Putamen (tissue), 1 donor: Measurements from ENCODE around the gene NFATC2IP.
A peak's percentile ranks its signal among the peaks of the same experiment; 100 is the strongest.

Source experiments
- DNase-seq: peaks from one replicate; pipeline ENCODE4 v3.0.0-alpha.2; 2016; ENCODE audit warnings: low spot score

Gene NFATC2IP

DNA sequence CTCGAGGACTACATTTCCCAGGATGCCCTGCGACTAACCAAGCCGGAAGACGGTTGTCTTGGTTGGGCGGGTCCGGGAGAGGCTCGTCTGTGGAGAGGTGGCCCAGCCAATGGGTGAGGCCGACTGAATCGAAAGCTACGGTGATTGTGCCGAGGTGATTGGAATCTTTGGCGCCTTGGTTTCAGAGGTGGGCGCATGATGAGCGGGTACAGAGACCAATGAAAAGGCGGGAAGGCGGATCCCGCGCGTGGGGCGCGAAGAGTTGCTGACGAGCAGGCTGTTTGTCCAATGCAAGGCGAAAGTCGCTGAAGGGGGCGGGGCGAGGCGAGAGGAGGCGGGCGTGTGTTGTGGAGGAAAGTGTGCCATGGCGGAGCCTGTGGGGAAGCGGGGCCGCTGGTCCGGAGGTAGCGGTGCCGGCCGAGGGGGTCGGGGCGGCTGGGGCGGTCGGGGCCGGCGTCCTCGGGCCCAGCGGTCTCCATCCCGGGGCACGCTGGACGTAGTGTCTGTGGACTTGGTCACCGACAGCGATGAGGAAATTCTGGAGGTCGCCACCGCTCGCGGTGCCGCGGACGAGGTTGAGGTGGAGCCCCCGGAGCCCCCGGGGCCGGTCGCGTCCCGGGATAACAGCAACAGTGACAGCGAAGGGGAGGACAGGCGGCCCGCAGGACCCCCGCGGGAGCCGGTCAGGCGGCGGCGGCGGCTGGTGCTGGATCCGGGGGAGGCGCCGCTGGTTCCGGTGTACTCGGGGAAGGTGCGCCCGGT, at the start of gene NFATC2IP:
Gene NFATC2IP (plus strand): TSS at position 290 of the 762 bp plus-strand sequence. CDS start 75 bp downstream, at position 365.
- peak; percentile 100 for DNase-seq

DNA sequence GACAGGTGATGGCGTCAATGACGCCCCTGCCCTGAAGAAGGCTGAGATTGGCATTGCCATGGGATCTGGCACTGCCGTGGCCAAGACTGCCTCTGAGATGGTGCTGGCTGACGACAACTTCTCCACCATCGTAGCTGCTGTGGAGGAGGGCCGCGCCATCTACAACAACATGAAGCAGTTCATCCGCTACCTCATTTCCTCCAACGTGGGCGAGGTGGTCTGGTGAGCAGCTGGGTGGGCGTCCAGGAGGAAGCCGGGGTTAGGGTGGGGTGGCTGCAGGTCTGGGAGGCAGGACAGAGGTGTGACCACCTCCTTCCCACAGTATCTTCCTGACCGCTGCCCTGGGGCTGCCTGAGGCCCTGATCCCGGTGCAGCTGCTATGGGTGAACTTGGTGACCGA, 48.9 kb upstream of the NFATC2IP start:
- no peak for DNase-seq

DNA sequence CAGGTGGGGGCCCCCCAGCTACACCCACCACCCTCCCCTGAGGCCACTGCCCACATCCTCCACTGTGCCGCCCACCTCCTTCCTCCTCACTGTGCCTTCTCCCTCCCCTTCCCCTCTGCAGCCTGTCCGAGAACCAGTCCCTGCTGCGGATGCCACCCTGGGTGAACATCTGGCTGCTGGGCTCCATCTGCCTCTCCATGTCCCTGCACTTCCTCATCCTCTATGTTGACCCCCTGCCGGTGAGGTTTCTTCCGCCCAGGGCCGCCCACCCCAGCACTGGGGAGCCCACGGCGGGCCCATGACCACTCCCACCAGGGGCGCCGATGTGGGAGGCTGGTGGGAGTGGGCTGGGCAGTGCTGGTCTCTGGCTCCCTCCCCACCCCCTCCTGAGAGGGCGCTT, 47.8 kb upstream of the NFATC2IP start:
- DNase-seq = no peak

DNA sequence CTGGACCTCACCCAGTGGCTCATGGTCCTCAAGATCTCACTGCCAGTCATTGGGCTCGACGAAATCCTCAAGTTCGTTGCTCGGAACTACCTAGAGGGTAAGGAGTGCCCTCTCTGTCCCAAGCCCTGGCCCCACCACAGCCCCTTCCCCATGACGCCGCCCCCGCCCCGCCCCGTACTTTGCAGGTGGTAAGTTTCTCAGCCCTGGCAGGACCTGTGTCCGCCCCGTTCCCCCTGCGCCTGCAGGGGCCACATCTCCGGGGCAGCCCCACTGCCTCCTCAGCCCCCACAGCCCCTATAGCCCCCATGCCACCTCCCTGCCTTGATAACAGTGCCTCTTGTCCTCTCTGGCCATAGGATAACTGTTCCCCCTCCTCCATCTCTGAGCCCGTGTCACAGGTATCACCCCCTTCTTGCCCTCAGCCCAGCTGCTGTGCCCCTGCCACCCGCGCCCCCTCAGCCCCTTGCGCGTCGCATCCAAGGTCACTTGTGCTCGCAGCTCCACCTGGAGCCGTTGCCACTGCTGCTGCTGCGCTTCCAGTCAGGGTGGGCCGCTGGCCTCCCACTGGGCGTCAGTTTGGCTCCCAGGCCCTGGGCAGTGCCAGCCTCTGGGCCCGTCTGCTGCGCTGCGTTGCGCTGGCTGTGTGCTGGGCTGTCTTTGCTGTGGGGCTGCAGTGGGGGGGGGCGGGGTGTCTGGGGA, 47.2 kb upstream of the NFATC2IP start:
- DNase-seq = no peak

DNA sequence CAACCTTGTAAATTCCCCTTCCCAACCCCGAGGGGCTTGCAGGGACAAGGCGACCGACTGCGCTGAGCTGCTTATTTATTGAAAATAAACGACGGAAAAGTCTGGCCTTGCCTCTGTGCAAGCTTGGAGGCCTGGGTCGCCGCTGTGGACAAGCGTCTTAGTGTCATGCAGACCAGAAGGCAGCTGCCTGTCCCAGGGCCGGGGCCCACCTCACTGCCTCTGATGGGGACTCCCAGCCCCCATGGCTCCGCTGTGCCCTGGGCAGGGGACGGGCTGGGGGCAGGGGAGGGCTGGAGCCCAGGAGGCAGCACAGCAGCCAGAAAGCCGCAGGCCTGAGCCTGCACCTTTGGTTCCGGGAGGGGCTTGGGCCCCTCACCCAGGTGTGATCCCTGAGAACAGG, 46.4 kb upstream of the NFATC2IP start:
- DNase-seq = no peak

DNA sequence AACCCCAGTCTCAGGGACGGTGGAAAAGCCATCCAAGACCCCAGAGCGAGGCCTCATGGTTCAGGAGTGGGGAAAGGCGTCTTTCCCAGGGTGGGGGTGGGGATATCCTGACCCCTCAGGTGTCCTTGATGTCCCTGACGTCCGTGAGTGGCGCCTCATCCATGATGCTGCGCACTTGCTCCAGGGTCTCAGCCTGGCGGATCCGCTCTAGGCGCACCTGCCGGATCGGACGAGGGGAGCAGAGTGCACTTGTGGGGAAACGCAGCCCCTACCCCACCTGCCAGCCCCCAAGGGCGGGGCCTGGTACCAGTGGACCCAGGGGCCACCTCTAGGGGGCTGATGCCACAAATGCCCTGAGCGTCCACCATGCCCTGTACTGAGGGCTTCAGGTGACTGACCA, 45.9 kb upstream of the NFATC2IP start:
- no peak for DNase-seq

DNA sequence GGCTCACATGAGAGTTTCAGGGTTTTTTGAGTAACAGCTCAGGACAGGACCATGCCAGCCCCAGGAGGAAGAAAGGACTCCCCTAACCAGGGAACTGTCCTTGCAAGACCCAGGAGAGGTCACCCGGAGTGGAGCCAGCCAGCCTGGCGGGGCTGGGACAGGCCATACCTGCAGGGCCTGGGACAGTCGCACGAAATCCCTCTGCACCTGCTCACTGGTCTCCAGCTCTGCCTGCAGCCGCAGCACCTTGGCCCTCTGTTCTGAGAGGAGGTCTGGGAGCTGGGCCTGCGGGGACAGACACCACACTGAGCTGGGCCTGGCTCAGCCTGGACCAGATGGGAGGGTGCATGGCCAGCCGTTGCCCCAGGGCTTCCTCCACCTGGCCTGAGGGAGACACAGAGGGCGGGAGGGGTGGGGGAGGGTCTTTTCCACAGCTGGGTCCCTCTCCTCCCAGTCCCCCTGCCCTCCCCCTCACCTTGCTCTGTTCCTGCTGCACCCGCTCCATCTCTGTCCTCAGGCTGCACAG, 45.4 kb upstream of the NFATC2IP start:
- no peak for DNase-seq

DNA sequence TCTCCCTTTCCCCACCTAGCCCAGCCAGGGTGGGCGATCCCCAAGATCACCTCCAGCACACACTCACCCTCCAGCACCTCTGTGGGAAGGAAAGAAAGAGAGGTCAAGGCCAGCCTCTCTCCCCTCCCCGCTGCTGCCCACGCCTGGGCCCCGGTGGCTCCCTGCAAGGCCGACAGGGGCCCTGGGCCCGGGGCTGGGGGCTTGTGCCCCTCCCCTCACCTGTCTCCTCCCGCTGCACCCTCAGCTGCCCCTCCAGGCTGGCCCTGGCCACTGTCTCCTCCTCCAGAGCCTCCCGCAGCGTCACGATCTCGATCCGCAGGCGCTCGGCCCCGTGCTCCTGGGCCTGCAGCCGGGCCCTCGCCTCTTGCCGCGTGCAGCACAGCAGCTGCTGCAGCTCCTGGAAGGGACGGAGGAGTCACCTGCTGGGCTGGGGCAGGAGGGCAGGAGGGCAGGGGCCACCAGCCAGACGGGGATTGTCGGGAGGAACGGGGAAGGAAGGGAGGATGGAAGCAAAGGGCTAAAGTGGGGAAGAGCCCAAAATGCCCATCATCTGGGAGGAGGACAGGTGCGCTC, 44.9 kb upstream of the NFATC2IP start:
- DNase-seq = no peak

DNA sequence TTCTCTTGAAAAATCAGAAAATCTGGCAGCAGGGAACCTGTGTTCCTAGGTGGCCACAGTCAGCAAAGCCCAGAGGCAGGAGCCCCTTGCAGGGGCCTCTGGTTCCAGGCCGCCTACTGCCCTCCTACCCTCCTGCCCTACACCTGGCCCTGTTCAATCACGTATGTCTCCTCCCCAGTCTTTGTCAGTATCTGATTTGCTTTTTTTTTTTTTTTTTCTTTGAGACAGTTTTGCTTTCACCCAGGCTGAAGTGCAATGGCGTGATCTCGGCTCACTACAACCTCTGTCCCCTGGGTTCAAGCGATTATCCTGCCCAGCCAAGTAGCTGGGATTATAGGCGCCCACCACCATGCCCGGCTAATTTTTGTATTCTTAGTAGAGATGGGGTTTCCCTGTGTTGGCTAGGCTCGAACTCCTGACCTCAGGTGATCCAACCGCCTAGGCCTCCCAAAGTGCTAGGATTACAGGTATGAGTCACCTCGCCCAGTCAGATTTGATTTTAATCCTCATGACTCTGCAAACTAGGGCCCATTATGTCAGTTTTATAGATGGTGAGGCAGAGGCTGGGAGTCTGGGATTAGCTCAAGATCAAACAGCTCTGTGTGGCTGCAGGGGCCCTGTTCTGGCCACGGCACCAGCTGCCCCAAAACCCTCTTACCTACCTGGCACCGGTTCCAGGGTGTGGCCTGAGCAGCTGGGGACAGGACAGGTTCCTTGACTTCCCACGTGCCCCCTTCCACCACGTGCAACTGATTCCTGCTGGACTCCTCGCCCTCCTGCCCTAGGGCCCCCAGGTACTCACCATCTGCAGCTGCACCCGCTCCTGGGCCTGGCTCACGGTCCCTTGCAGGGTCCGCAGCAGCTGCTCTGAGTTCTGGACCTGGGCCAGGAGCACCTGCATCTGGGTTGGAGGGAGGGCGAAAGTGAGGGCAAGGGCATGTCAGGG, 40.4 kb upstream of the NFATC2IP start:
- no peak for DNase-seq

DNA sequence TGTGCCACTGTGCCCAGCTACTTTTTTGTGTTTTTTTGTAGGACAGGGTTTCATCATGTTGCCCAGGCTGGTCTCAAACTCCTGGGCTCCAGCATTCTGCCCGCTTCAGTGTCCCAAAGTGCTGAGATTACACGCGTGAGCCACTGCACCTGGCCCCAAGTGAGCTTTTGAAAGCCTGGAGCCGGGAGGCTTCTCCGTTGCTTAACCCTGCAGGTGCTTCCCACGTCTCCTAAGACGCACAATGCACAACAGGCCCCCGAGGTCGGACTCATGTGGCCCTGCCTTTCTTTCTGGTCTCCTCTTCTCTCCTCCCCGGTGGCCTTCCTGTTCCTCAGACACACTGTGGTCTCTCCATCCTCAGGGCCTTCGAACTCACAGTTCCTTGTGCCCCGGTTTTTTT, 38.2 kb upstream of the NFATC2IP start:
- DNase-seq = no peak

DNA sequence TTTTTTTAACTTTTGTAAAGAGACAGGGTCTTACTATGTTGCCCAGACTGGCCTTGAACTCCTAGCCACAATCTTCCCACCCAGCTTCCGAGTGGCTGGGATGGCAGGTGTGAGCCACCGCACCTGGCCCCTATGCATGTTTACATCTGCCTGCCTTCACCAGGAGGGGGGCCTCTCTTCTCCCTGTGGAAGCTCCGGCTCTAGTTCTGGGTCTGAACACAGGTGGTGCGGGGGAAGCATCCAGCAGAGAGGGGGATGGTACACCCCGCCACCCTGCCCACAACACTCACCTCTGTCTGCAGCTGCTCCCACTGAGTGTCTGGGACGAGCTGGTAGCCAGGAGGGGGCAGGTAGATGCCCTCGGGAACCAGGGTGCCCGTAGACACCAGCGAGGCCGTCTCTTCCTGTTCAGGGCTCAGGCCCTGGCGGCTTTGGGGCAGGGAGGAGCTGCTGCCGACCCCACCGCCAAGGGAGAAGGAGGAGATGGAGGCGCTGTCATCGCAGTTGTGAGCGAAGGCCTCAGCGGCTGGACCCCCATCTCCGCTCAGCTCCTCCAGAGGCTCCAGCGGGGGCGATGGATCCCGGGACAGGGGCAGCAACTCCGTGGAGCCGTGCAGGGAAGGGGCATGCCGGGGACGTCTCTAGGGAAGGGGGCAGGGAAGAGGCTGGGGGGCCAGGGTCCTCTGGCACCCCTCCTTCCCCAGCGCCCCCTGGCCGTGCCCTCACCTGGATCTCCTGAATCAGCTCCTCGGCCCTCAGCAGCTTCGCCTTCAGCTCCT, 36.6 kb upstream of the NFATC2IP start:
- no peak for DNase-seq

DNA sequence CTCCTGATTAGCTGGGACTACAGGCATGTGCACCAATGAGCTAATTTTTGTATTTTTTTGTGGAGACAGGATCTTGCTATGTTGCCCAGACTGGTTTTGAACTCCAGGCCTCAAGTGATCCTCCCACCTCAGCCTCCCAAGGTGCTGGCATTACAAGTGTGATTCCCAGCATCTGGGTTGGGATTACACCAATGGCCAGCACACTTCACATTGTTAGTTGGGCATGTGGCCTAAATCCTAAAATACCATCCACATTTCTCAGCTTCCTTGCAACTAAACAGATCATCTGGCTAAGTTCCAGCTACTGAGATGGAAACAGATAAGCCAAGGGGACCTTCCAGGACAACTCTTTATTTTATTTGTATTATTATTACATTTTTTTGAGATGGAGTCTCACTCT, 35.6 kb upstream of the NFATC2IP start:
- no peak for DNase-seq

DNA sequence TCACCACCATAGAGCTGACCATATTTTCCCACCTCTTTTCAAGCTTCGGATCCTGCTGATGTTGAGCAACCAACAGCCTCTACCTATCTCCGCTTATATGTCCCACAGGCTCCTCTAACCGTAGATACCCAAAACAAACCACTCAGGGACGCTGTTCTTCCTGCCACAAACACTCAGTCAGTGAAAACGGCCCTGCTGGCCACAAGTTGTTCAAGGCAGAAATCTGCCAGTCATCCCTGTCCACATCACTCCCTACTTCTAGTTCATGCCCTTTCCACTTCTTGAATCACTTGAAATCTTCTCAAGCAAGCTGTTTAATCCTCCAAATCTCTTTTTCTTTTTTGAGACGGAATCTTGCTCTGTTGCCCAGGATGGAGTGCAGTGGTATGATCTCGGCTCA, 33.6 kb upstream of the NFATC2IP start:
- DNase-seq = no peak

DNA sequence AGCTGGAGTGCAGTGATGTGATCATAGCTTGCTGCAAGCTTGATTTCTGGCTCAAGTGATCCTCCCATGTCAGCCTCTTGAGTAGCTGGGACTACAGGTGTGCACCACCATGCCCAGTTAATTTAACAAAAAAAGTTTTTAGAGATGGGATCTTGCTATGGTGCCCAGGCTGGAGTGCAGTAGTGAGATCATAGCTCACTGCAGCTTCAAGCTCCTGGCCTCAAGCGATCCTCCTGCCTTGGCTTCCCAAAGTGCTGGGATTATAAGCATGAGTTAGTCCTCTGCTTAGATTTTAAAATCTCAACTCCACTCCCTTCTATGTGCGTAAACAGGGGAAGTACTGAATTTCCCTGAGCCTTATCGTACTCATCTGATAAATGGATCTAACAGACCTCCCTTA, 32.0 kb upstream of the NFATC2IP start:
- no peak for DNase-seq

DNA sequence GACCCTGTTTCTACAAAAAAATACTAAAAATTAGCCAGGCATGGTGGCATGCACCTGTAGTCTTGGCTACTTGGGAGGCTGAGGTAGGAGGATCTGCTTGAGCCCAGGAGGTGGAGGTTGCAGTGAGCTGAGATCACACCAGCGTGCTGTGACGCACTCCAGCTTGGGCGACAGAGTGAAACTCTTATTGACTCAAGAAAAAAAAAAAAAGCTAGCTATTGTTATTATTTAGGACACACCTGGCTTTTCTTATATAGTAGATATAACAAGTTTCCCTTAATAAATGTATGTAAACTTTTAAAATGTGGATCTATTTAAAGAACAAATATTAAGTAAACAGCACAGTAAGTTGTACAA, 27.5 kb upstream of the NFATC2IP start:
- DNase-seq = no peak

DNA sequence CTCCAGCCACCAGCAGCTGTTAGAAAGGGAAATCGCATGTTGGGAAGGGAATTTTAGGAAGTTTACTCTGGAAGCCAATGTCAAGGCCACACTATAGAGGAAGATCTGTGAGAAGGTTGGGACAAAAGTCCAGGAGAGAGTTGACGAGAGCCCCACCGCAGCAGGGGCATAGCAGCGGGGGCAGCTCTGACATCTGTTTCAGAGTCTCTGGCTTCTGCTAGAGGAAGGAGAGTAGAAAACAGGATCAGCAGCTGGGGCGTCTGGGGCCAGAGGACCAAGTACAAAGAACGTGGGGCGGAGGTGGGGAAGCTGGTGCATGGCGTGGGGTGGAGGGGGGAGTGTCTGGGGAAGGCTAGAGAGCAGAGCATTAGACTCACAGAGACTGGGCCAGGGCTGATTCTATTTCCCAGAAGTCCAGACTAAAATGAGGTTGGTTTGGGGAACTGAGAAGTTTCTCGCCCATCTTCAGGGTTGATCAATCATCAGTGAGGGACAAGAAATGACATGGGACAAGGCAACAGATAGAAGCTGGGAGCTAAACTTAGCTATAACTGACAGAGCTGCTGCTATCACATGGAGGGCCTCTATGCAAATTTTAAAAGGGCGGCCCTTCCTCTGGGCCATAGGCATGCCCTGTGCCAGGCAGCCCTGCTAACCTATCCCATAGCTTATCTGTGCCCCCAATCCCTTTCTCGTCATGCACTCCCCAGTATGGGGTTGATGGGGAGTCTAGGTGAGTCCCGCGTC, 26.9 kb upstream of the NFATC2IP start:
- no peak for DNase-seq

DNA sequence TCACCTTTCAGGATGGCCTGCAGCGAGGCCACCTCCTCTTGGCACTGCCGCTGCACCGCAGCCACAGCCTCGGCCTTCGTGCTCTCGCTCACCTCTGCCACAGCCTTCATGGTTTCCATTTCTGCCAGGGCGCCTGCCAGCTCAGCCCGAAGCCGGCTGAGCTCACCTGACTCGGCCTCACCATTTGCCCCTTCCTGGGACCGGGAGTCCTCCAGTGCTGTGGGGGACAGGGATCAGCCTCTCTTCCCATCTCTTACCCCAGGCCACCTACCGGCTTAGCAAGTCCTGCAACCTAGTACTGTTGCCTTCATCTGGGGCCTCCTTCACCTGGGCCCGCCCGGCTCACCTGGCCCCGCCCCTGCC, 26.4 kb upstream of the NFATC2IP start:
- no peak for DNase-seq

DNA sequence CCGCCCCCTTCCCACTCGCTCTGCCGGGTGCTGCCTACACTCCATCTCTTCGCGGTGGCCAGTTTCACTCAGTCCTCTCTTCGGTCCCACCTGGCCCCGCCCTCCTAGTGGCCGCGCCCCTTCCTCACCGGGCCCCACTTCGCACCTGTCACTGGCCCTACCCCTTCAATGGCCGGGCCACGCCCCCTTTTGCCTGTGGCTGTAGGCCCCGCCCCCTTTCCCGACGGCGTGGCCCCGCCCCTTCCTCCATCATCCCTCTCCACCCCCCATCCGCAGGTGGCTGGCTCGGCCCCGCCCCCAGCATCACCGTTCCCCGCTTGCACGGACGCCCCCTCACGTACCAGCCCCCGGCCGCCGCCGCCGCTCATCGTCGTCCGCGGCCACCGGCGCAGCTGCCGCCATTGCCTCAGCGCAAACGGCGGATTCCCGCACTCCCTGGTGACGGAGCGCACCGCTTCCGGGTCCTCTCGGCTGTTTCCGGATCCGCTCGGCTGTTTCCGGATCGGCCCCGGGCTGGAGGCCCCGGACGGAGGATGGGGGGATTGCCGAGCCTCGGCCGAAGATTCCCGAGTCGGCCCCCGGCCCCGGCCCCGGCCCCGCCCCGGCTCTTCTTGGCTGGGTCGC, 25.9 kb upstream of the NFATC2IP start, which contains the start of gene RABEP2:
Gene RABEP2 (minus strand): TSS at position 477 of the 624 bp plus-strand sequence. CDS start 75 bp downstream, at position 402.
- DNase-seq = peak; percentile 89

DNA sequence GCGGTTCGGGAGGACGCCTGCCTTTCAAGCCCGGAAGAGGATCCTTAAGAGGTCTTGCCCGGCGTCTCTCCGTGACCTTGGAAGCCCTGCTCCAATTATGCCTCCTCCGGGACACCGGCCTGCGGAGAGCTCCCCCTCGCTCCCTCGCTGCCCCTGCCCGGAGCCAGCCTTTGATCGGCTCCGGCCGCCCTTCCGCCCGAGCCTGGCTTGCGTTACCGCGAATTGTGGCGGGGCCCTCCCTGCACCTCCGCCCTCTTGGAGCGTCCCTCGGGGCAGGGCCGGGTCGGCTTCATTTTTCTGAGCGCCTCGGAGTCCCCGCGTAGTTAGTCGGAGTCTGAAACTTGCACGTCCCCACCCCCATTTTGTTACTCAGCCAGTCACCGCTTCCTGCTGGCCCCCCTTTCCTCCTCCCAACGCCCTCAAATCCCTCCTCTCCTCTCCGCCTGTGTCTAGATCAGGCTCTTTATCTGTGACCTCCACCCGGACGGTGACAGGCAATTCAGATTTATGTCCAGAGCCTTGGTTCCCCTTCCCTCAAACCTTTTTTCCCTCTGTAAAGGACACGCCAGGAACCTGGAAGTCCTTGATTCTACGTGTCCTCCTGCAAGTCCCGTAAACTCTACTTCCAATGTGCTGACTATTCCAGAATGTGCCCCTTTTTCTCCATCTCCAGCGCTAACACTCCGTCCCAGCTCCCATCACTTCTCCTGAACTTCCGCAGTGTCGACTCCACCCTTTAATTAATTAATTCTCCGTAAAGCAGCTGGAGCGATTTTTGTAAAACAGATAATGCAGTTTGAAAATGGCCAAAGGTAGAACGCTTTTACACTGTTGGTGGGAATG, 25.1 kb upstream of the NFATC2IP start:
- peak; percentile 60 for DNase-seq
